ENCODE data around the gene EXT2.

DNA sequence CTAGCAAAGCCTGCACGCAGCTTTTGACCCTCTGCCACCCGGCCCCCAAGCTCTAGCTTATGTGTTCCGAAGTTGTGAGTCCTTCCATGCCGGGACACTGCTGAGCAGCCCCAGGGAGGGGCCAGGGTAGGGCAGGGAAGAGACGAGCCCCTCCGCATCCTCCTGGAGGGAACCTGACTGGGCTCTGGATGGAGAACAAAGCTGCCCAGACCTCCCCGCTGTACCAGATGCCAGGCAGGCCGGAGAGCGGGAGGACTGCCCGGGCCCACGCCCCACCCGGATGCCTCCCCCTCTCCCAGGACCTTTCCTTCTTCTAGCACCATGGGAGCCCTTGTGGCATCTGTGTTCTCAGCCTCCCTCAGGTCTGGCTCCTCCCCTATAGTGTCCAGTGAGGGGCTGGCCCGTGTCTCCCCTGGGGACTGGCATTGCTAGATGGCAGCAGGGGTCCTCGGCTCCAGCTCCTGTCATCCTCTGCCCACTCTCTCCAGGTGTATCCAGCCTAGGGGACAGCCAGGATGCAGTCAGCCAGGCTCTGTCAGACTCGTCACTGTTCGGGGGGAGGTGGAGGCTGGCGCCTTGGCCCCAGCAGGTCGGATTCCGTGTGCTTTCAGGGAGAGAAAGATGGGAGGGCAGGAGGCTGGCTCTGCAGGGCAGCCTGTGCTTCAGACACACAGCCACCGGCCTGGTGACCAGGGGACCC, 168.4 kb downstream of the EXT2 start:
- TF ChIP-seq, protein P1, sequence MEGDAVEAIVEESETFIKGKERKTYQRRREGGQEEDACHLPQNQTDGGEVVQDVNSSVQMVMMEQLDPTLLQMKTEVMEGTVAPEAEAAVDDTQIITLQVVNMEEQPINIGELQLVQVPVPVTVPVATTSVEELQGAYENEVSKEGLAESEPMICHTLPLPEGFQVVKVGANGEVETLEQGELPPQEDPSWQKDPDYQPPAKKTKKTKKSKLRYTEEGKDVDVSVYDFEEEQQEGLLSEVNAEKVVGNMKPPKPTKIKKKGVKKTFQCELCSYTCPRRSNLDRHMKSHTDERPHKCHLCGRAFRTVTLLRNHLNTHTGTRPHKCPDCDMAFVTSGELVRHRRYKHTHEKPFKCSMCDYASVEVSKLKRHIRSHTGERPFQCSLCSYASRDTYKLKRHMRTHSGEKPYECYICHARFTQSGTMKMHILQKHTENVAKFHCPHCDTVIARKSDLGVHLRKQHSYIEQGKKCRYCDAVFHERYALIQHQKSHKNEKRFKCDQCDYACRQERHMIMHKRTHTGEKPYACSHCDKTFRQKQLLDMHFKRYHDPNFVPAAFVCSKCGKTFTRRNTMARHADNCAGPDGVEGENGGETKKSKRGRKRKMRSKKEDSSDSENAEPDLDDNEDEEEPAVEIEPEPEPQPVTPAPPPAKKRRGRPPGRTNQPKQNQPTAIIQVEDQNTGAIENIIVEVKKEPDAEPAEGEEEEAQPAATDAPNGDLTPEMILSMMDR (IDR thresholded peaks at IDR 0.05): no peak
- TF ChIP-seq POLR2A (IDR thresholded peaks at IDR 0.05): no peak
